HG02938 (cell line): ENCODE measurements around the gene RMC1.
"Not testable (repeated sequence)": the region's sequence is repeated elsewhere in the genome, so short reads cannot be mapped to it uniquely, and the experiment has no call there.

Experiments used
- ATAC-seq: cut with Tn5 transposase; IDR thresholded peaks from one replicate; pipeline ENCODE4 v1.9.1; 2021; ENCODE audit warnings: mild to moderate bottlenecking, moderate library complexity; ENCODE audit not compliant: unreplicated experiment

RMC1 gene

GRCh38 chr18:23503038-23503962 is at the start of gene RMC1:
RMC1 (plus strand) TSS chr18:23503511; CDS start chr18:23503619, 108 bp downstream.
- ATAC-seq, result peak; percentile 58

GRCh38 chr18:23453680-23454058 is 49.6 kb upstream of the RMC1 start:
- no peak for ATAC-seq

- no peak for ATAC-seq
Measured at GRCh38 chr18:23456835-23457234, 46.5 kb upstream of the RMC1 start.

- no peak for ATAC-seq
Measured at GRCh38 chr18:23458830-23459529, 44.3 kb upstream of the RMC1 start.

GRCh38 chr18:23459530-23459921 is 43.8 kb upstream of the RMC1 start:
- ATAC-seq, result no peak

- no peak for ATAC-seq
Measured at GRCh38 chr18:23460285-23461273, 42.7 kb upstream of the RMC1 start.

- no peak for ATAC-seq
Measured at GRCh38 chr18:23462876-23463275, 40.4 kb upstream of the RMC1 start.

- no peak for ATAC-seq
Measured at GRCh38 chr18:23468753-23469459, 34.4 kb upstream of the RMC1 start.

- no peak for ATAC-seq
Measured at GRCh38 chr18:23470620-23471387, 32.5 kb upstream of the RMC1 start.

- ATAC-seq, result no peak
Measured at GRCh38 chr18:23471486-23471885, 31.8 kb upstream of the RMC1 start.

- ATAC-seq, result no peak
Measured at GRCh38 chr18:23479829-23480505, 23.3 kb upstream of the RMC1 start.

GRCh38 chr18:23484561-23485182 is 18.6 kb upstream of the RMC1 start:
- ATAC-seq, result no peak

GRCh38 chr18:23485386-23485785 is 17.9 kb upstream of the RMC1 start:
- no peak for ATAC-seq

- peak; percentile 73 for ATAC-seq
Measured at GRCh38 chr18:23487738-23488570, 15.4 kb upstream of the RMC1 start.

GRCh38 chr18:23489586-23489985 is 13.7 kb upstream of the RMC1 start:
- not testable (repeated sequence) for ATAC-seq

- ATAC-seq, result no peak
Measured at GRCh38 chr18:23493654-23494053, 9.7 kb upstream of the RMC1 start.

- ATAC-seq, result no peak
Measured at GRCh38 chr18:23494992-23495391, 8.3 kb upstream of the RMC1 start.
